K562 (cell line): Measurements from ENCODE around the gene ZNRF1. TPM values are rescaled to one million over a fixed set of nuclear protein-coding genes. Genes with fewer than 3 reads are reported as not detected.

Experiments
- BRF1 ChIP-seq: IDR thresholded peaks from 3 replicates; pipeline ENCODE4 v1.6.1; 2011; ENCODE audit warnings: borderline replicate concordance, mild to moderate bottlenecking; ENCODE audit not compliant: insufficient read length; ENCODE audit errors: extremely low read depth
- HMG20A ChIP-seq: fragments of 450-650 bp; formaldehyde crosslinking; conservative IDR thresholded peaks from 2 replicates; pipeline ENCODE4 v1.4.0; 2020; ENCODE audit warnings: mild to moderate bottlenecking, mixed read lengths
- NFIC ChIP-seq: fragments of 450-650 bp; IDR thresholded peaks from 2 replicates; pipeline ENCODE4 v1.6.1; 2017; ENCODE audit warnings: mild to moderate bottlenecking, inconsistent platforms
- PRMT5 ChIP-seq: sonication (generic); formaldehyde crosslinking; IDR thresholded peaks from 2 replicates; pipeline ENCODE4 v1.5.0; 2020; ENCODE audit warnings: missing genetic modification reagents
- SMAD4 ChIP-seq: fragments of 250-450 bp; sonication (Bioruptor Pico); conservative IDR thresholded peaks from 2 replicates; pipeline ENCODE4 v1.8.0; 2021; ENCODE audit warnings: inconsistent platforms, mild to moderate bottlenecking, moderate library complexity
- SMARCA5 ChIP-seq: fragments of 450-650 bp; IDR thresholded peaks from 2 replicates; pipeline ENCODE4 v1.6.1; 2016
- STAT5A ChIP-seq: IDR thresholded peaks from 2 replicates; pipeline ENCODE4 v1.6.1; 2012; ENCODE audit warnings: low read length, inconsistent platforms, borderline replicate concordance
- ZNF121 ChIP-seq: sonication (generic); formaldehyde crosslinking; conservative IDR thresholded peaks from 2 replicates; pipeline ENCODE4 v1.8.0; 2022; ENCODE audit warnings: missing genetic modification reagents
- ZNF277 ChIP-seq: fragments of 250-450 bp; sonication (Bioruptor Pico); IDR thresholded peaks from 2 replicates; pipeline ENCODE4 v1.8.0; 2022; ENCODE audit warnings: inconsistent platforms, mild to moderate bottlenecking, moderate library complexity, borderline replicate concordance
- polyA plus RNA-seq, 8 experiments: library from polyadenylated mRNA; depleted of rRNA in 4 of 8; stranded (reverse) in 5 of 8; unstranded in 3 of 8; fragments of >200 nt; fragmentation: Nextera tagmentation in 2 of 8; fragmentation: Illumina TruSeq in 1 of 8; extraction: Ambion mirVana in 2 of 8; extraction: Trizol in 1 of 8; gene quantifications; 2 replicates each; pipeline versions ENCODE4 v1.2.1 to v1.2.3, GENCODE V29; 2011 to 2014; ENCODE audit warnings: inconsistent platforms in 1 of 8, missing spikeins in 1 of 8
- total RNA-seq, 7 experiments: library from RNA; depleted of rRNA in 6 of 7; stranded (reverse); fragments of >200 nt in 6 of 7; fragmentation: Illumina TruSeq in 2 of 7; extraction: Trizol in 2 of 7; gene quantifications; 2 replicates each; pipeline versions ENCODE4 v1.2.1 to v1.2.3, GENCODE V29; 2011 to 2021; ENCODE audit warnings: low replicate concordance in 1 of 7
- TF ChIP-seq, protein P1 (sequence below): fragments of 450-650 bp; IDR thresholded peaks from 2 replicates; pipeline ENCODE4 v1.6.1; 2017; ENCODE audit warnings: antibody characterized with exemption, mild to moderate bottlenecking

The ZNRF1 gene
- total and polyA plus RNA-seq, 9 of the 15 experiments (the other 6 are each of a cell fraction or from before 2014, with no cell fraction given): 9.5 to 37.7 (median 20.0) TPM

DNA sequence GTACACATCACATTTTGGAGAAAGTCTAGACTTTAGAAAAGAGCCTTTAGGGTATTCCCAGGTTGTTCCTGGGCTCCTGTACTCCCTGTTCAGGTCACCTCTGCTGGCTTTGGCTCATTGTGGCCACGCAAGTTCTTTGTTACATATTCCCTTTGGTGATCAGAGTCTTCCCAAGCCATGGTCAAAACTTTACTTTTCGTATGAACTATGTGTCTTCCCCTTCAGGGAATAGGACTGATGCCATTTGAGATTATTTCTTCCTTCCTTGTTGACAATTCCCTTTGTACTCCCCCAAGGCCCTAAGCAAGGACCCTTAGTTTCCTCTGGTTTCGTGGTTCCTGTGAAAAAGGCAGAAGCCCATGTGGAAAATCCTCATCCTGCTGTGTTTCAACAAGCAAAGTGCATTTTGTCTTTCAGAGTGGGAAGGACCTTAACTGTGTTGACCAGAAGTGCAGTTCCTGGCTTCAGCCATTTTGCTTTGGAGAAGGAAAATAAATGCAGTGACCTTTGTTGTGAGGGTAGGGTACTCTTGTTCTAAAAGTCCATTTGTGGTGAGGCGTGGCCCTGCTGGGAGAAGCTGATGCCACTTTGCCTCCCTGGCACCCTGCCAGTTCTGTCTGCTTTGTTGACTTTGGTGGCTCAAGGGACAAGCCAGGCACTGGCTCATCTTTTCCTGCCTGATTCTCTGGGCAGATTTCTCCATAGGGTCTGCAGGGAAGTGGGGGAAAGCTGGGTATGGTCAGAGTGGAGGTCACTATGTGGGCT is 55.1 kb downstream of the ZNRF1 start (continued):
- TF ChIP-seq, protein P1, sequence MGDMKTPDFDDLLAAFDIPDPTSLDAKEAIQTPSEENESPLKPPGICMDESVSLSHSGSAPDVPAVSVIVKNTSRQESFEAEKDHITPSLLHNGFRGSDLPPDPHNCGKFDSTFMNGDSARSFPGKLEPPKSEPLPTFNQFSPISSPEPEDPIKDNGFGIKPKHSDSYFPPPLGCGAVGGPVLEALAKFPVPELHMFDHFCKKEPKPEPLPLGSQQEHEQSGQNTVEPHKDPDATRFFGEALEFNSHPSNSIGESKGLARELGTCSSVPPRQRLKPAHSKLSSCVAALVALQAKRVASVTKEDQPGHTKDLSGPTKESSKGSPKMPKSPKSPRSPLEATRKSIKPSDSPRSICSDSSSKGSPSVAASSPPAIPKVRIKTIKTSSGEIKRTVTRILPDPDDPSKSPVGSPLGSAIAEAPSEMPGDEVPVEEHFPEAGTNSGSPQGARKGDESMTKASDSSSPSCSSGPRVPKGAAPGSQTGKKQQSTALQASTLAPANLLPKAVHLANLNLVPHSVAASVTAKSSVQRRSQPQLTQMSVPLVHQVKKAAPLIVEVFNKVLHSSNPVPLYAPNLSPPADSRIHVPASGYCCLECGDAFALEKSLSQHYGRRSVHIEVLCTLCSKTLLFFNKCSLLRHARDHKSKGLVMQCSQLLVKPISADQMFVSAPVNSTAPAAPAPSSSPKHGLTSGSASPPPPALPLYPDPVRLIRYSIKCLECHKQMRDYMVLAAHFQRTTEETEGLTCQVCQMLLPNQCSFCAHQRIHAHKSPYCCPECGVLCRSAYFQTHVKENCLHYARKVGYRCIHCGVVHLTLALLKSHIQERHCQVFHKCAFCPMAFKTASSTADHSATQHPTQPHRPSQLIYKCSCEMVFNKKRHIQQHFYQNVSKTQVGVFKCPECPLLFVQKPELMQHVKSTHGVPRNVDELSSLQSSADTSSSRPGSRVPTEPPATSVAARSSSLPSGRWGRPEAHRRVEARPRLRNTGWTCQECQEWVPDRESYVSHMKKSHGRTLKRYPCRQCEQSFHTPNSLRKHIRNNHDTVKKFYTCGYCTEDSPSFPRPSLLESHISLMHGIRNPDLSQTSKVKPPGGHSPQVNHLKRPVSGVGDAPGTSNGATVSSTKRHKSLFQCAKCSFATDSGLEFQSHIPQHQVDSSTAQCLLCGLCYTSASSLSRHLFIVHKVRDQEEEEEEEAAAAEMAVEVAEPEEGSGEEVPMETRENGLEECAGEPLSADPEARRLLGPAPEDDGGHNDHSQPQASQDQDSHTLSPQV: peak; percentile 60
- TF ChIP-seq SMARCA5 (no peak), HMG20A (CRISPR knock-in tag) (no peak), BRF1 (no peak), NFIC (peak; percentile 99), STAT5A (no peak), PRMT5 (CRISPR knock-in tag) (no peak), ZNF121 (CRISPR knock-in tag) (no peak), ZNF277 (no peak), SMAD4 (no peak)
